ENCODE measurements around the gene PLCB2.

- no peak for TF ChIP-seq EZH2 (IDR thresholded peaks at IDR 0.05; ENCODE audit: borderline replicate concordance, insufficient read depth, low read depth, low read length, poor library complexity, severe bottlenecking)
- TF ChIP-seq CTCF (IDR thresholded peaks at IDR 0.05): no peak
Measured at GRCh38 chr15:40306908-40307307, 827 bp downstream of the PLCB2 start.
